ENCODE measurements around the gene LRP10.

GRCh38 chr14:22847661-22848341, 23.7 kb upstream of the LRP10 start:
- no peak for TF ChIP-seq CTCF (IDR thresholded peaks at IDR 0.05)
- no peak for TF ChIP-seq SIN3A (IDR thresholded peaks at IDR 0.05; ENCODE audit: borderline replicate concordance, insufficient read depth, low read depth, low read length)
- no peak for TF ChIP-seq POLR2AphosphoS5 (IDR thresholded peaks at IDR 0.05; ENCODE audit: low read depth, low read length)
- no peak for TF ChIP-seq REST (IDR thresholded peaks at IDR 0.05; ENCODE audit: insufficient read depth in 1 of 2, low read depth in 2 of 2, low read length in 1 of 2)
- no peak for TF ChIP-seq TCF7L2 (IDR thresholded peaks at IDR 0.05; ENCODE audit: low read depth, low read length)

Measured in Panc1 (cell line).